ENCODE data around the gene SCFD2.
"Not testable (repeated sequence)": the region's sequence is repeated elsewhere in the genome, so short reads cannot be mapped to it uniquely, and the experiment has no call there.

The SCFD2 gene

GRCh38 chr4:52840531-52841370 lies 525.1 kb downstream of the SCFD2 start:
- no peak for DNase-seq

GRCh38 chr4:52838729-52839586 lies 526.9 kb downstream of the SCFD2 start:
- DNase-seq = no peak

GRCh38 chr4:52837716-52838558 lies 527.9 kb downstream of the SCFD2 start:
- no peak for DNase-seq

DNA sequence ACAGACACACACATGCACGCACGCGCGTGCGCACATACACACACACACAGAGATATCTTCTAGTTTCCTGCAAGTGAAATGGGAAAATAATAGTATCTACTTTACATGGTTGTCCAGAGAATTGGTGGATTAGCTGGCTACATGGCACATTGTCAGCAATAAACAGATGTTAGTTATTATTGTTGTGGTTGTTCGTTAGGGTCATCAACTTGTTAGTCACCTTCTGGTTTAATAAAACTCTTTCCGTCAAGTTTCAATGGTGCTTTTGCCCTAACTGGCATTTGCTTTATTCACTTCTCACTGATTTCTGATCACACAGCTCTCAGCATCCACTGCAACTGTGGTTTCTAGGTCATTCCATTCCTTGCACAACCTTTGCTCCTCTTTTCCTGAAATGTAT lies 529.2 kb downstream of the SCFD2 start:
- DNase-seq = no peak

GRCh38 chr4:52836120-52836519 lies 529.7 kb downstream of the SCFD2 start:
- DNase-seq = no peak

GRCh38 chr4:52834641-52835456 lies 531.0 kb downstream of the SCFD2 start:
- DNase-seq = not testable (repeated sequence)

DNA sequence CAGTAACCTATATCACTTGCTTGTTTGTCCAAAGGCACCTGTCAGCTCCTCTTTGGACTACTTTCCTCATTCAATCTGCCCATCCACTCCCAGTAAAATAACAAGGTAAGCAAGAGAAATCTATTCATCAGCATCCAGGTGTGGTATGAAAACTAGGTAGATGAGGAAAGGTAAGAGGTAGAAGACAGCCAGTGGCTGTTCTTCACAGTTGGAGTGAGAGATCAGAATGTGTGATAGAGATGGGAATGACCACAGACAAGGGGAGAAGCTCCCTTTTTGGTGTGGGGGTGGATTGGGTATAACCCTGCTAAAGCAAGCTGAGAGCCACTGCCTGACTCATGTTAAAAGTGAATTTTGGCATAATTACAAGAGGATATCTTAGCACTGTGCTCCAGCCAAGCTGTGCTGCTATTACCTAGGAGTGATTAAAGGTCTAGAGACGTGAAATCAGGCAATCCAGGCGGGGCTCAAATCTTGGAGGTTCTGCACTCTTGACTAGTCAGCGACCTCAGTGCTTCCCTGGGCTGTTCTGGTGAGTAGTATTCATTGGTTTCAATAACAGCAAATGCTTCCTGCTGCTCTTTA lies 531.8 kb downstream of the SCFD2 start:
- DNase-seq = no peak

GRCh38 chr4:52825460-52826090 lies 540.3 kb downstream of the SCFD2 start:
- no peak for DNase-seq

GRCh38 chr4:52824603-52825459 lies 541.0 kb downstream of the SCFD2 start:
- peak; percentile 46 to 58 for DNase-seq

DNA sequence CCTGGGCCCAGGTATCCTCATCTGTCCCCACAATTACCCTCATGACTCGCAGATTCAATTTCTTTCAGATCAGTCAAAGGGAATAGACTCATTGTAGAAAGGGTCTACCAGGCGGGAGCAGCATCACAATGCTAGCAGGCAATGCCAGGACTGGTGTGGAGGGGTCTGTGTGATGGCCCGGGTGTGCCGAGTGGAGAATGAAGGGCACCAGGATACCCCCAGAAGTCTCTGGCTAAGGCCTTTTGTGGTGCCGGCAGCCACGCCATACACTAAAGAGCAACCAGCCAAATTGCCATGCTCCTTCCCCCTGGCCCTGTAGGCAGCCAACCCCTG lies 541.6 kb downstream of the SCFD2 start:
- no peak for DNase-seq

DNA sequence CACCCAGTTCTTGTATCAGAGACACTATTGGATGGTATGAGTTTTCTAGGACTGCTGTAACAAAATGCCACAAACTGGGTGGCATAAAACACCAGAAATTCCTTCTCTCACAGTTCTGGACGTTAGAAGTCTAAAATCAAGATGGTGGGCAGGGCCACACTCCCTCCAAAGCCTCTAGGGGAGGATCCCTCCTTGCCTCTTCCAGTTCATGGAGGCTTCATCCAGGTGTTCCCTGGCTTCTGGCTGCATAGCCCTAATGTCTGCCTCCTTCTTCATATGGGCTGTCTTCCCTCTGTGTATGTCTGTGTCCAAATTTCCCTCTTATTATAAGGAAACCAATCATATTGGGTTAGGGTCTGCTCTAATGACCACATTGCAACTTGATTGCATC lies 542.2 kb downstream of the SCFD2 start:
- no peak for DNase-seq

Measured in SHP77 (cell line).